GM04503 (cell line): ENCODE measurements around the gene ASPSCR1.

Experiments used
- DNase-seq: peaks from one replicate; pipeline ENCODE4 v3.0.0-alpha.2; 2012; ENCODE audit warnings: low read depth

The ASPSCR1 gene

DNA sequence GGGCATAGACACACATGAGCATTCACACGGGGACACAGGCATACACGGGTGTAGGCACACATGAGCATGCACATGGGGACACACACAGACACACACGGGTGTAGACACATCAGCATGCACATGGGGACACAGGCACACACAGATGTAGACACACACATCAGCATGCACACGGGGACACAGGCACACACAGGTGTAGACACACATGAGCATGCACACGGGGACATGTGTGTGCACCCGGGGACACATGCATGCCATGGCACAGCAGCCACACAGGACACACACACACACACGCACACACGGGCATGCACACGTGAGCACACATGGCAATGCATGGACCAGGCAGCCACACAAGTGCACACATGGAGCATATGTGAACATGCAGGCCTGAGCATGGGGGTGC, 65.2 kb downstream of the ASPSCR1 start:
- no peak for DNase-seq

DNA sequence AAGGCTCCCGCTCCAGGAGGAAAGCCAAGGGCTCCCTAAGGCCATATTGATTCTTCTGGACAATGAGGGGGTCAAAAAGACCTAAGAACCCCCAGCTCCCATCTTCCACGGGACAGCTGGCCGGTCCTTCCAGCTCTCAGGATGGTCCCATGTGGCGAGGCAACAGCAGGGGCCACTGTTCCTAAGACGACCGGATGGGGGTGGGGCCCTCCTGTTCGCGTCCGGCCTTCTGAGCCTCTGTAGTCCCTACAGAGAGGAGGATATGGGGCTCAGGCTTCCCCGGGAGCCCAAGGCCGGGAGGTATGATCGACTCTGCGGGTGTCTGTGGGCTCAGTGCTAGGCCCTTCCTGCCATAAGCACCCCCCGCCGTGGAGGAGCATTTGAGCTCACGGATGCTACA, 66.1 kb downstream of the ASPSCR1 start:
- no peak for DNase-seq

DNA sequence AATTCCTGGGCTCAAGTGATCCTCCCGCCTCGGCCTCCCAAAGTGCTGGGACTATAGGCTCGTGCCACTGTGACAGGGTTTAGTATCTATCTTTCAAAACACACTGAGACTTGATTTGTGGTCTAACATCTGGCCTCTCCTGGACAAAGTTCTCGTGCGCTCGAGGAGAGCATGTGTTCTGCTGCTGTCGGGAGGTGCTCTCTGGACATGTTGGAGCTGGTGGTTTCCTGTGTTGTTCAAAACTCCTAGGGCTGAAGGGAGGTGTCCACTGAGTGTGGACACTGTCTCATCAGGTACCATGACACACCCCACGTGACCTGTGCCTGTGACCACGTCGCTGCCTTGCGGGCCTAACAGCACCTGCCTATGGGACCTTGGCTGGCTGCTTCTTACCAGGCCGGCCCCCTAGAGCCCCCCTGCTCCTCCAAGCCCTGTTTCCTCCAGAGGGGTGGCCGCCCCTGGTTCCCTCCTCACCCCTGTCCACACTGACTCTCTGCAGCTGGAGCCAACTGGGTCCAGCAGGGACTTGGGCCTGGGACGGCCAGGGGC, 68.6 kb downstream of the ASPSCR1 start:
- no peak for DNase-seq

DNA sequence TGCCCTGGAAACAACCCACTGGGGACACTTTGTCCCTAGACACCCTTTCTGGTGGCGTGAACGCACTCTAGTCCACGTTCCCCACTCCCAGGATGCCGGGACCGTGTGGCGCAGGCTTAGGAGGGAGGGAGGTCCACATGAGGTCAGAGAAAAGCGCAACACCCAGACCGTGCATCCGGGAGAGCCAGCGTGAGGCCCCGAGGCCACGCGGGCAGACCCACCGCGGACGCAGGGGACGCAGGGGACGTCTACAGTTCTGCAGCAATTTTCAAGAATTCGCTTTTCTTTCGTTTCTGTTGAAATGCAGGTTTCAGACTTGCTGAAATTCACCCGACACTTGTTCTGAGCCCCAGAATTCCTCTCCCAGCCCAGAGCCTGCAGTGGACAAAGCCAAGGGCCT, 69.5 kb downstream of the ASPSCR1 start:
- DNase-seq: no peak

GRCh38 chr17:82047379-82047778, 70.0 kb downstream of the ASPSCR1 start:
- DNase-seq: no peak

GRCh38 chr17:82047914-82048570, 70.6 kb downstream of the ASPSCR1 start:
- no peak for DNase-seq

GRCh38 chr17:82048571-82048971, 71.1 kb downstream of the ASPSCR1 start:
- DNase-seq: no peak

DNA sequence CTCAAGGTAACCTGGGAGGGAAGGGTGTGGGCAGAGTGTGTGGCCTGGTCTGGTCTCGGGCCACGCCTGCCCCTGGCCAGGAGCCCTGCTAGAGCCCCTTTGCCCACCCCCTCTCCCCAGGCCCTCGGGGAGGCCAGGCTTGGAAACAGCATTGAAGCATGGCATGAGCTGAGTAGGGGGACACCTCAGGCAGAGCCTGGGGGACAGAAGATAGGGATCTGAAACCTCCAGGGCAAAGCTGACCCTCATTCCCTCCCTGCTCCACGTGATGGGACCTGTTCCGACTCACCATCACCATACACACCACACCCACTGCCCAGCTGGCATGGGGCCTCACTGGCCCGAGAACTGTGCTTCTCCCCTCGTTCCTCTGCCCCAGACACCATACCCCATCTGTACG, 71.7 kb downstream of the ASPSCR1 start:
- no peak for DNase-seq

GRCh38 chr17:82049521-82049971, 72.1 kb downstream of the ASPSCR1 start:
- no peak for DNase-seq

DNA sequence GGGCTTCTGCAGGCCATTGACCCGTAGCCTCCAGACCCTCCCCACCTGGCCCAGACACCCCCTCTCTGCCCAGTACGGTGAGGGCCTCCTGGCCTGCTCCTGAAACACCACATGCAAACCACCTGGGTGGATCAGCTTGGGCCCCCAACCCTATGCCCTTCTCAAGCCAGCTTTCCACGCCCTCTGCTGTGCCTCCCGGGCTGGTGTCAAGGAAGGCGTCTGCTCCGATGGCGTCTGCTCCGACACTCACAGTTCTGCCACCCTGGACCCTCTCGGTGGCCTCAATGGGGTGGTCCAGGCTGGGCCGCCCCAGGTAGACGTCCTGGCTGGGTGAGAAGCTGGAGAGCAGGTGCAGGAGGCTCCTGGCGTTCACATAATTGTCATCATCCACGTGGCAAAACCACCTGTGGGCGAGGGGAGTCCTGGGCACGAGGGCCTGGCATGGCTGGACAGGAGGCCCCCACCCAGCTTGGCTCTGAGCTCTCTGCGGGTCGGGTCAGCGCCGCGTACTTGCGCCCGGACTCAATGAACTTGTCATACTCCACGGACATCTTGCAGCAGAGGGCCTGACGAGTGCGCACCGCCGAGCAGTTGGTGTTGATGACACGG, 72.8 kb downstream of the ASPSCR1 start:
- no peak for DNase-seq

GRCh38 chr17:82050761-82051641, 73.6 kb downstream of the ASPSCR1 start:
- no peak for DNase-seq

GRCh38 chr17:82051776-82052637, 74.6 kb downstream of the ASPSCR1 start, which contains the start of the genes GPS1 and RFNG:
TSS of gene GPS1 (plus strand) at chr17:82051898. CDS start at chr17:82051932, 34 bp downstream.
TSS of gene RFNG (minus strand) at chr17:82051811. CDS start at chr17:82051766, 45 bp downstream.
- no peak for DNase-seq

DNA sequence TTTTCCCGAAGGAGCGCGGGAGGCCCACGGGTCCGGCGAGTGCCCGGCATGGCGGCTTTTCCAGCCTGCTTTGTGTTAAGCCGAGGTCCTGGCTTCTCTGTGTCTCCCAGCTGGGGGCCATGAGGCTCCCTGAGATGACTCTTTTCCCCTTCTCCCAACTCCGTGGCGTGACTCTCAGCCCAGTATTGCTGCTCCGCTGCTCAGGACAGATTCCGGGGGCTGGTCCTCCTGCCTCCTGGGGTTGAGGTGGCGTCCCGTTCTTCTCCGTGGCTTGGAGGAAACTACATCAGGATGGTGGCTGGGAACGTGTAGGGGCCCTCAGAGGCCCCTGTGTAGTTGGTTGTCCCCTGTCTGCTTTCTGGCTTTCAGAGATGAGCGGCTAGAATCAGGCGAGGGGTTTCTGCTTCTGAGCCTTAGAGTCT, 75.2 kb downstream of the ASPSCR1 start:
- DNase-seq: no peak

- no peak for DNase-seq
These were observed 75.7 kb downstream of the ASPSCR1 start for GRCh38 chr17:82053130-82053529.

GRCh38 chr17:82053556-82054263, 76.3 kb downstream of the ASPSCR1 start:
- no peak for DNase-seq

GRCh38 chr17:82054351-82055022, 77.1 kb downstream of the ASPSCR1 start:
- DNase-seq: no peak

GRCh38 chr17:82055023-82055964, 77.9 kb downstream of the ASPSCR1 start:
- no peak for DNase-seq

DNA sequence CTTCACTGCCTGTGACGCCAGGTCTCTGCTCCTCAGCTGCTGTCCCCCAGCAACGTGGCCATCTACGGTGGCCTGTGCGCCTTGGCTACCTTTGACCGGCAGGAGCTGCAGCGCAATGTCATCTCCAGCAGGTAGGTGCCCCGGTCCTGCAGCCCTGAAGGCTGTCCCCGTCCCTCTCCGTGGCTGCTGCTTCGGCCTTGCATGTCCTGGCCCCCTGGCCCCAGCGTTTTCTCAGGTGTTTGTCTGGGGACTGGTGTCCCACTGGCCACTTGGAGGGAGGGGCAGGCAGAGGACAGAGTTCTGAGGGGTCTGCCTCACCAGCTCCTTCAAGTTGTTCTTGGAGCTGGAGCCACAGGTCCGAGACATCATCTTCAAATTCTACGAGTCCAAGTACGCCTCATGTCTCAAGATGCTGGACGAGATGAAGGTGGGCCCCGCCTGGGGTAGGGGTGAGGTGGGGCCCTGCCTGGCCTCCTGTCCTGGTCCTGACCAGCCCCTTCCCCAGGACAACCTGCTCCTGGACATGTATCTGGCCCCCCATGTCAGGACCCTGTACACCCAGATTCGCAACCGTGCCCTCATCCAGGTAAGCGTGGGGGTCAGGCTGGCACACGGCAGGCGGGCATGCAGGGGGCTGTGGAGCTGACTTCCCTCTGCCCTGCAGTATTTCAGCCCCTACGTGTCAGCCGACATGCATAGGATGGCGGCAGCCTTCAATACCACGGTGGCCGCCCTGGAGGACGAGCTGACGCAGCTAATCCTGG, 78.7 kb downstream of the ASPSCR1 start:
- no peak for DNase-seq
